Skeletal muscle tissue (tissue), 4 donors: ENCODE results near the gene AMDHD1. TPM values are rescaled to one million over a fixed set of nuclear protein-coding genes. Genes with fewer than 3 reads are reported as not detected.

Source experiments
- H3K27ac ChIP-seq: one replicate; pipeline ENCODE4 v1.7.0; 2013; ENCODE audit warnings: mild to moderate bottlenecking, low read depth, low read length, inconsistent platforms
- H3K27me3 ChIP-seq, 3 donors: one replicate each; pipeline ENCODE4 v1.7.0; 2013; ENCODE audit warnings: low read length in 3 of 3; ENCODE audit not compliant: control insufficient read depth in 3 of 3, insufficient read depth in 3 of 3
- H3K36me3 ChIP-seq, 3 donors: one replicate each; pipeline ENCODE4 v1.7.0; 2013; ENCODE audit warnings: low read length in 3 of 3; ENCODE audit not compliant: control insufficient read depth in 3 of 3, insufficient read depth in 3 of 3
- H3K4me1 ChIP-seq, 3 donors: one replicate each; pipeline ENCODE4 v1.7.0; 2013; ENCODE audit warnings: low read length in 3 of 3, mild to moderate bottlenecking in 3 of 3; ENCODE audit not compliant: control insufficient read depth in 3 of 3, insufficient read depth in 3 of 3
- H3K4me3 ChIP-seq, 3 donors: one replicate each; pipeline ENCODE4 v1.7.0; 2013; ENCODE audit warnings: low read length in 3 of 3
- H3K9ac ChIP-seq, 3 donors: one replicate each; pipeline ENCODE4 v1.7.0; 2013; ENCODE audit warnings: low read length in 3 of 3, mild to moderate bottlenecking in 3 of 3, moderate library complexity in 2 of 3, low read depth in 1 of 3
- H3K9me3 ChIP-seq, 3 donors: one replicate each; pipeline ENCODE4 v1.7.0; 2013; ENCODE audit warnings: low read length in 3 of 3; ENCODE audit not compliant: control insufficient read depth in 3 of 3
- total RNA-seq: library from RNA; depleted of rRNA; stranded (reverse); fragments of >200 nt; gene quantifications from one replicate; pipeline ENCODE4 v1.2.3, GENCODE V29; 2014
- donor health status: Osteomylitis.

Gene AMDHD1
- total RNA-seq, 1 donor from 2014 or later: under 0.01 TPM

- Histone ChIP-seq H3K27ac (no peak overlapping the region), H3K27me3 (no peaks in the 10 kb centered on the region), H3K36me3 (no peaks in the 10 kb centered on the region), H3K4me1 (no peaks in the 10 kb centered on the region), H3K4me3 (no peak overlapping the region), H3K9ac (no peak overlapping the region), H3K9me3 (no peaks in the 10 kb centered on the region)
Observed at GRCh38 chr12:95990136-95990535, 47.0 kb downstream of the AMDHD1 start.

DNA sequence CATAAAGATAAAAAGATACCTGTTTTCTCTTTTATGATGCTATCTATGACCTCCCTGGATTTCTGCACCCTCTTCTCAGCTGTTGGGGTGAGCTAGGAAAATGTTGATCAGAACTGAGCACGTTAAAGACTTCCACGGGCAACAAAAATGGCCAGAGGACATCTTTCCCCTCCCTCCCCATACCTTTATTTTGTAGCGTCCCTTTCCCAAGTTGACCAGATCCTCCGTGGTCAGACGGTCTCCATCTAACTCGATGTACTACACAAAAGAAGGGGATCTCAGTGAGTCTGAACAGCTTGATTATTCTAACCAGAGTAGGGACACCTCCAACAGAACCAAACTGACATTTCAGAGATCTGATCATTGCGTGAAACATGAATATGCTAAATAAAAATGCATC is 50.8 kb downstream of the AMDHD1 start:
- Histone ChIP-seq H3K36me3 (no peaks in the 10 kb centered on the region), H3K9ac (no peak overlapping the region), H3K9me3 (no peaks in the 10 kb centered on the region), H3K4me3 (no peak overlapping the region), H3K27ac (no peak overlapping the region), H3K4me1 (no peaks in the 10 kb centered on the region), H3K27me3 (no peaks in the 10 kb centered on the region)

GRCh38 chr12:95994476-95994875 is 51.3 kb downstream of the AMDHD1 start:
- Histone ChIP-seq H3K27ac (no peak overlapping the region), H3K9me3 (no peaks in the 10 kb centered on the region)

DNA sequence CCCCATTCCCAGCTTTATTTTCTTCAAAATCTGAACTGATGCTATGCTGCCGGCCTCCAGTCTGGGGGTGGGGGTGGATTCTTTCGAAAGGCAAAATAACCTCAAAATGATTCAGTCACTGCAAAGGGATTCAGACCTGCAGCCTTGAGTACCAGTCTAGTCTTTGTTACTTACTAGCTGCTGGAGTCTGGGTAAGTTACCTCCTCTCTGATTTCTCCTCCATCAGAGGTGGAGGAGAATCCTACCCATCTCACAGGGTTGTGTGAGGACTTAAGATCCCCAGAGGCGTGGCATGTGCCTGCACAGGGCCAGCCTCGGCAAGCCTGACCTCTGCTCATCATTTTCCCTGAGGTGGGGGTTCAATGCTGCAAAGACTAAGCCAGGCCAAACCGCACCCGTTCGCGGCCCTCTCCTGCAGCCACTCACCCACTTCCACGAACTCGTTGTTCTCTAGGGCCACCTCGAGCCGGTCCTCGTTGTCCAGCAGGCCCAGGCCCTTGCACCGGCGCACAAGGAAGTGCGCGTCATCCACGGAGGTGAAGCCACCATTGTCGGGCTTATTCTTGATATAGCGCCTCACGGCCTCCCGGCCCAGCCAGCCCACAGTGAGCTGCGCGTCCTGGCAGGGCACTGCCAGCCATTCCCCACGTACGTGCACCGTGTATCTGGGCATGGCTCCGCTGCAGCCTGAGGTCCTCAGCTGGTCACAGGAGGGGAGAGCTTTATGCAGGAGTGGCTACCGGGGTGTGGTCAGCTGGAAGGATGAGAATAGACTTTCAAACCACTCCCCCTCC is 52.3 kb downstream of the AMDHD1 start:
- H3K27me3 ChIP-seq: no peaks in the 10 kb centered on the region

More at GRCh38 chr12:95994476-95994875, 51.3 kb downstream of the AMDHD1 start:
- Histone ChIP-seq H3K4me3 (no peak overlapping the region), H3K4me1 (no peaks in the 10 kb centered on the region), H3K27me3 (no peaks in the 10 kb centered on the region), H3K9ac (no peak overlapping the region), H3K36me3 (peaks cover 0 to 1% (median 0%) of the 10 kb centered on the region in 3 donors)

DNA sequence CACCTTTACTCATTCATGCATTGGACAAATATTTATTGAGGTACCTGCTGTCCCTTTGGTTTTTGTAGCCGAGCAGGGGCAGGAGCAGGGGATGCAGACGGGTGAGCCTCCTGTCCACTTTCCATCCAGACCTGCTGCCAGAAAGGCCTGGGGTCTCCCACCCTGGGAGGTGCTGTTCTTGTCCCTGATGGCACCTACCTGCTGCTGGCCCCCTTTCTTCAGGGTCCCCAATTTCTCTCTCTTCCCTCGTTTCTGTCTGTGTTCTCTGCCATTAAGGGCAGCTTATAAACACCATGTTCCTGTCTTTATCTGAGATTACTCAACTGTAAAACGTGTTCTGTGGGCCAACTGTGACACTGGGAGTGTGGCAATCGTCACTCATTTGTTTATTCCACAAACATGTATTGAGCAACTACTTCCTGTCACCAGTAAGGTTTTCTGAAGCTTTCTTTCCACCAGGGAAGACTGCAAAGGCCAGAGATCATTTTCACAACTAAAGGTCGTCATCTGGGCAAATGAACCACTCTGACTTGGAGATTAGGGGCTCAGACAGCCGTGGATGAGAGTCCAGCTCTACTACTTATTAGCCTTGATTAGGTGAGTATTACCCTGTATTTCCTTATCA is 53.0 kb downstream of the AMDHD1 start, which contains the start of gene HAL:
HAL (minus strand) TSS at position 311 of the 625 bp plus-strand sequence. CDS start 434 bp downstream, outside the sequence.
- no peak within 1 kb of the TSS for H3K4me3 ChIP-seq
- H3K9me3 ChIP-seq: no peaks in the 10 kb centered on the region
- no peak within 1 kb of the TSS for H3K27ac ChIP-seq
- H3K27me3 ChIP-seq: no peaks in the 10 kb centered on the region
- peaks cover 0 to 9% (median 2%) of the 10 kb centered on the region in 3 donors for H3K36me3 ChIP-seq
- no peak within 1 kb of the TSS for H3K9ac ChIP-seq
- no peaks in the 10 kb centered on the region for H3K4me1 ChIP-seq

More for the DNA sequence above, 52.3 kb downstream of the AMDHD1 start:
- no peaks in the 10 kb centered on the region for H3K4me1 ChIP-seq
- no peak overlapping the region for H3K4me3 ChIP-seq
- peaks cover 0 to 4% (median 0%) of the 10 kb centered on the region in 3 donors for H3K36me3 ChIP-seq
- H3K9ac ChIP-seq: no peak overlapping the region
- H3K9me3 ChIP-seq: no peaks in the 10 kb centered on the region
- no peak overlapping the region for H3K27ac ChIP-seq

GRCh38 chr12:95997276-95997675 is 54.1 kb downstream of the AMDHD1 start:
- no peaks in the 10 kb centered on the region for H3K9me3 ChIP-seq
- no peak overlapping the region for H3K4me3 ChIP-seq
- no peak overlapping the region for H3K9ac ChIP-seq
- no peak overlapping the region for H3K27ac ChIP-seq
- peaks cover 1 to 12% (median 3%) of the 10 kb centered on the region in 3 donors for H3K36me3 ChIP-seq
- no peaks in the 10 kb centered on the region for H3K27me3 ChIP-seq
- H3K4me1 ChIP-seq: no peaks in the 10 kb centered on the region

DNA sequence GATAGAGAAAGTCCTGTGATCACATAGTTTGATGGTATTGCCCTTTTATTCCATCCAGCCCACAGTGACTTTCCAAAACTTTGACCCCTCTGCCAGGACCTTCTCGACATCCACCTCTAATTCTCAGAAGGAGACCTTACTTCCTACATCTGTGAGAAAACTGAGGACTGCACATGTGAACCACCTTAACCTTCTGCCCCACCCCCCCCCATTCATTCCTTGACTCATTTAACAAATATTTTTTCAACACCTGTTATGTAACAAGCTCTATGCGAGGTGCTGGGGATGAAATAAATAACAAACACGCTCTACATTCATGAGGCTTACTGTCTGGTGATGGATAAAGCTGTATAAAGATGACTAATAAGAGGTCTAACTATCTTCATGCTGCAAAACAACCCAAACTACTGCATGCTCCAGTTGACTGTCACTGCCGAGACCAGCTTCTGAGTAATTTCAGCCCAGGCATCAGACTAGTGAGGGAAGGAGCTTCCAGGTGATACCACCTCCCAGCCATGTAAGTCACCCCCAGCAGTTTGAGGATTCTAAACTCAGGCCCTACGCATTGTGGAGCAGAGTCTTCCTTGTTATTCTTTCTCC is 54.9 kb downstream of the AMDHD1 start:
- no peaks in the 10 kb centered on the region for H3K9me3 ChIP-seq
- no peaks in the 10 kb centered on the region for H3K4me1 ChIP-seq
- H3K27ac ChIP-seq: no peak overlapping the region
- H3K27me3 ChIP-seq: no peaks in the 10 kb centered on the region
- no peak overlapping the region for H3K4me3 ChIP-seq
- H3K36me3 ChIP-seq: peaks cover 5 to 17% (median 6%) of the 10 kb centered on the region in 3 donors
- H3K9ac ChIP-seq: no peak overlapping the region

DNA sequence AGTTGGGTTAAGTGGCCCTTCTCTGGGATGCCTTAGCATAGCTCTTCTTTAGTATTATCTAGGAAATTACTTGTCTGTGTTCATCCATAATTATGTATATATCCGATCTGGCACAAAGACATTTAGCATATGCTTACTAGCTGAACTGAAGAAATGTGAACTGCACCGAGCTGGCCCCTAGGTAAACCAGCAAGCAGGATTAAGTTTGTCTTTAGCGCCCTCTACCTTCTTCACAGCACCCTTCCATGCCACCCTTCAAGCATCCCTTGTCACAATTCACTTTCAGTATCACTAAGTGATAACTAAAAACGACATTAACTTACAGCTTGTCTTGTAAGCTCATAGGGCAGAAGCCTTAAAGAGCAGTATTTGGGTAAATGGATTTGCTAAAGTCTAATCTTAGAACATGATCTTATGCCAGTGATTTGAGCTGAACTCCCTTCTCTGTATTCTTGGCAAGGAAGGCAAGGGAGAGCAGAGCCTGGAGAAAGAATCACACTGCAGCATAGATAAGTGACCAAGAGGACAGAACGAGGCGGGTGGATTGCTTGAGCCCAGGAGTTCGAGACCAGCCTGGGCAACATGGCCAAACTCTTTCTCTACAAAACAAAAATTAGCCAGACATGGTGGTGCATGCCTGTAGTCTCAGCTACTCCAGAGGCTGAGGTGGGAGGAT is 55.6 kb downstream of the AMDHD1 start:
- peaks cover 7 to 21% (median 8%) of the 10 kb centered on the region in 3 donors for H3K36me3 ChIP-seq
- H3K27me3 ChIP-seq: no peaks in the 10 kb centered on the region
- no peaks in the 10 kb centered on the region for H3K4me1 ChIP-seq
- no peaks in the 10 kb centered on the region for H3K9me3 ChIP-seq
- H3K9ac ChIP-seq: no peak overlapping the region
- H3K27ac ChIP-seq: no peak overlapping the region
- no peak overlapping the region for H3K4me3 ChIP-seq

- Histone ChIP-seq H3K9me3 (no peaks in the 10 kb centered on the region), H3K36me3 (peaks cover 9 to 25% (median 11%) of the 10 kb centered on the region in 3 donors), H3K4me1 (no peaks in the 10 kb centered on the region), H3K4me3 (no peak overlapping the region), H3K27ac (no peak overlapping the region), H3K27me3 (no peaks in the 10 kb centered on the region), H3K9ac (no peak overlapping the region)
Observed at GRCh38 chr12:95999484-95999883, 56.4 kb downstream of the AMDHD1 start.
